Ovary (tissue), 9 donors: ENCODE data around the gene UQCC5. TPM values are rescaled to one million over a fixed set of nuclear protein-coding genes. Genes with fewer than 3 reads are reported as not detected.

Source experiments
- DNase-seq, 5 donors: peaks; one replicate each; pipeline ENCODE4 v3.0.0-alpha.2; 2019 to 2020
- H3K27ac ChIP-seq, 2 donors: fragments of 200-600 bp; one replicate each; pipeline versions ENCODE4 v1.5.1 to v1.8.0; 2019 to 2022
- H3K27me3 ChIP-seq: fragments of 200-600 bp; one replicate; pipeline ENCODE4 v1.8.0; 2022
- H3K36me3 ChIP-seq: fragments of 200-600 bp; sonication (generic); one replicate; pipeline ENCODE4 v1.5.1; 2019
- H3K4me1 ChIP-seq: one replicate; pipeline ENCODE4 v1.8.1; 2013; ENCODE audit warnings: mild to moderate bottlenecking, moderate library complexity; ENCODE audit not compliant: insufficient read depth
- H3K4me3 ChIP-seq: fragments of 200-600 bp; sonication (generic); one replicate; pipeline ENCODE4 v1.5.1; 2017
- H3K9me3 ChIP-seq, 2 donors: fragments of 200-600 bp in 1 of 2; sonication (generic) in 1 of 2; one replicate each; pipeline versions ENCODE4 v1.5.1 to v1.8.1; 2013 to 2019; ENCODE audit warnings: mild to moderate bottlenecking in 1 of 2, moderate library complexity in 1 of 2
- CTCF ChIP-seq, 3 donors: fragments of 450-650 bp in 2 of 3; fragments of 200-600 bp in 1 of 3; IDR thresholded peaks; one replicate each; pipeline versions ENCODE4 v1.5.1 to v1.8.0; 2016 to 2022; ENCODE audit warnings: antibody characterized with exemption in 3 of 3, mild to moderate bottlenecking in 1 of 3
- EP300 ChIP-seq: sonication (generic); formaldehyde crosslinking; IDR thresholded peaks from one replicate; pipeline ENCODE4 v1.6.1; 2017; ENCODE audit warnings: antibody characterized with exemption
- POLR2A ChIP-seq: fragments of 450-650 bp; IDR thresholded peaks from one replicate; pipeline ENCODE4 v1.6.1; 2017; ENCODE audit warnings: antibody characterized with exemption, mild to moderate bottlenecking, moderate library complexity
- WGBS, 3 donors: extraction: QIAGEN DNeasy Blood & Tissue Kit in 1 of 3; methylation state at CpG; one replicate each; pipeline versions ENCODE4 v1.1.5 to v1.1.7; 2013 to 2017; 5-methylcytosine and 5-hydroxymethylcytosine counted together
- intact Hi-C, 4 donors: fragments of 100-400 bp; cut with DNase I; formaldehyde crosslinking; loops; one replicate each; pipeline versions ENCODE4 v1.11.0 to v1.15.1; 2022 to 2023
- polyA plus RNA-seq, 2 donors: library from polyadenylated mRNA; stranded (reverse); fragments of 200-250 nt in 1 of 2; fragments of 350-450 nt in 1 of 2; fragmentation: Illumina TruSeq in 1 of 2; extraction: RNeasy Lipid Tissue Mini Kit (QIAGEN cat#74804) in 1 of 2; gene quantifications; one replicate each; pipeline ENCODE4 v1.2.3, GENCODE V29; 2013 to 2014
- total RNA-seq, 7 donors: library from RNA; depleted of rRNA in 2 of 7; stranded (reverse); fragments of >200 nt in 2 of 7; fragmentation: NEBNext Ultra II Directional in 3 of 7; extraction: Animal tissue kit (Norgen Biotek cat#: 25700) in 3 of 7; gene quantifications; one replicate each; pipeline versions ENCODE4 v1.1.0 to v1.2.4, GENCODE V29; 2016 to 2023
- donor health status: DM: no; HTN: no; CAD: no; lungs with moderate emphysema.
- donor health status: DM: no; HTN: no; CAD: no.
- donor health status: Bipolar disorder and iron deficiency.
- donor health status: DM: yes; HTN: yes; CAD: no.
- donor health status: DM: no; HTN: no; CAD: no.
- donor health status: DM: yes; HTN: yes; CAD: no.

Gene UQCC5
- total and polyA plus RNA-seq, 9 donors, result 1.4 to 53.0 (median 27.4) TPM

- intact Hi-C loops, result no loop called here
- Histone ChIP-seq H3K27me3 (no peaks in the 10 kb centered on the region), H3K27ac (no peak overlapping the region), H3K4me3 (no peak overlapping the region), H3K4me1 (peaks cover 8% of the 10 kb centered on the region), H3K9me3 (no peaks in the 10 kb centered on the region), H3K36me3 (no peaks in the 10 kb centered on the region)
- WGBS, 3 donors, result 91 to 95% (median 92%) methylated on average over 26 of the region's 26 CpGs
- TF ChIP-seq EP300, result no peak
- peak in 2 of 5 donors; percentile 19 to 33 for DNase-seq
These were observed 12.8 kb upstream of the UQCC5 start for GRCh38 chr3:52523386-52524257.

- intact Hi-C loops, result no loop called here
- Histone ChIP-seq H3K36me3 (no peaks in the 10 kb centered on the region), H3K4me3 (no peak overlapping the region), H3K27ac (no peak overlapping the region), H3K27me3 (no peaks in the 10 kb centered on the region), H3K4me1 (peaks cover 4% of the 10 kb centered on the region), H3K9me3 (no peaks in the 10 kb centered on the region)
- peak in 1 of 5 donors; percentile 26 for DNase-seq
- TF ChIP-seq EP300 (no peak), CTCF (IDR thresholded peaks at IDR 0.05) (no peak), POLR2A (no peak)
- WGBS, 3 donors, result 90 to 95% (median 93%) methylated on average over 18 of the region's 18 CpGs
These were observed 12.1 kb upstream of the UQCC5 start for GRCh38 chr3:52524258-52524751.

GRCh38 chr3:52524752-52525679 is 11.4 kb upstream of the UQCC5 start:
- intact Hi-C loops, result no loop called here

More at GRCh38 chr3:52524752-52525679, 11.4 kb upstream of the UQCC5 start:
- Histone ChIP-seq H3K27ac (peak overlapping the region in 1 of 2 donors; percentile 11), H3K27me3 (no peaks in the 10 kb centered on the region), H3K4me1 (peaks cover 4% of the 10 kb centered on the region), H3K36me3 (no peaks in the 10 kb centered on the region), H3K9me3 (no peaks in the 10 kb centered on the region), H3K4me3 (no peak overlapping the region)
- TF ChIP-seq POLR2A (no peak), EP300 (no peak), CTCF (IDR thresholded peaks at IDR 0.05) (no peak)
- 70 to 79% (median 74%) methylated on average over 30 to 34 of the region's 34 CpGs for WGBS, 3 donors
- DNase-seq, result peak in 2 of 5 donors; percentile 36 to 43
